GM12892 (cell line): Measurements from ENCODE around the gene GRXCR2.

Source experiments
- POLR2A ChIP-seq: IDR thresholded peaks from 2 replicates; pipeline ENCODE4 v1.6.1; 2011; ENCODE audit warnings: low read depth, low read length, control low read depth
- TAF1 ChIP-seq: IDR thresholded peaks from 2 replicates; pipeline ENCODE4 v1.6.1; 2011; ENCODE audit warnings: low read depth, mild to moderate bottlenecking, control low read depth, low read length, borderline replicate concordance

GRCh38 chr5:145906401-145906800, 33.6 kb upstream of the GRXCR2 start:
- TF ChIP-seq POLR2A: no peak
- TF ChIP-seq TAF1: no peak
